NCI-H1105 (cell line): ENCODE data around the gene ABCA3.
"Not testable (repeated sequence)": the region's sequence is repeated elsewhere in the genome, so short reads cannot be mapped to it uniquely, and the experiment has no call there.

Experiments used
- DNase-seq: peaks from one replicate; lab custom pipeline; 2025; lab: John Stamatoyannopoulos, UW

The ABCA3 gene

GRCh38 chr16:2252806-2253148 lies 87.8 kb downstream of the ABCA3 start:
- DNase-seq, result no peak

- peak; percentile 79 for DNase-seq
Measured at GRCh38 chr16:2251296-2252111, 89.0 kb downstream of the ABCA3 start, which contains the start of gene ECI1. Gene ECI1 (minus strand): TSS chr16:2251587. CDS start chr16:2251566, 21 bp downstream.

DNA sequence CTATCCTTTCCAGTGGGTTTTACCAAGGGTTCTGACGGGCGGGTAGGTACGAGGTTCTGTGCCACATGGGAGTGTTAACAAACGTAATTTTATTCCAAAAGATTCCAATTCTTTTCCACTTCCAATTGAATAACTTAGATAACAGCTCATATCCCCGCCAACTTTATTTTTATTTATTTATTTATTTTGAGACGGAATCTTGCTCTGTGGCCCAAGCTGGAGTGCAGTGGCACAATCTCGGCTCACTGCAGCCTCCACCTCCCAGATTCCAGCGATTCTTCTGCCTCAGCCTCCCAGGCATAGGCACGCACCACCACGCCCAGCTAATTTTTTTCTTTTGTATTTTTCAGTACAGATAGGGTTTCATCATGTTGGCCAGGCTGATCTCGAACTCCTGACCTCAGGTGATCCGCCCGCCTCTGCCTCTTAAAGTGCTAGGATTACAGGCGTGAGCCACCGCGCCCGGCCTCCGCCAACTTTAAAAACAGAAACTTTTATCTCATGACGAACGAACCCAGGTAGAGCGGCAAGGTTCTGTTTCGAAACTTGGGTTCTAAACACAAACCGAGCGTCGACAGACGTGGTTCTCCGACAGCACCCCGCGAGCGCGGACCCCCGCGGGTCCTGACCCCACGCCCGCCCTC lies 89.8 kb downstream of the ABCA3 start:
- no peak for DNase-seq

DNA sequence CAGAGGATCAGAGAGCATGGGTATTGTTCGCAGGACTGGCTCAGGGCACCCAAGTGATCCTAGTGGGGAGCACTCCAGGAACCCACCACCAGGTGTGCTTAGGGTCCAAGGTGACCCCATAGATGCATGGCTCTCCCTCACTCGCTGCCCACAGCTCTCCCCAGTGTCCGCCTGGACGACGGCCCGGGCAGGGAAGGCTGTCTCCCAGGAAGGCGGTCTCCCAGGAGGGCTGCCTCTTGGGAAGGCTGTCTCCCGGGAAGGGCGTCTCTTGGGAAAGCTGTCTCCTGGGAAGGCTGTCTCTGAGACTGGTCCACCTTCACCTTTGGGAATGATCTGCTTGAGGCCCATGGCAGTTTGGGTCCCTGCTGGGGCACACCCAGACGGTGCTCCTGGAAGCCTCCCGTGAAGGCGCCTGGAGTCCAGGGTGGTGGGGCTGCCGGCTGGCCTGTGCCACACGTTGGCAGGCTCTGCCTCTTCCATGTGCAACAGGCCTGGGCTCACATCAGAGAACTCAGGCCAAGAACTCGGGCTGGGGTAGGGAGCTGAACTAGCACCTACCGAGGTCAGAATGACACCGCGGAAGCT lies 94.1 kb downstream of the ABCA3 start:
- no peak for DNase-seq

GRCh38 chr16:2244926-2245795 lies 95.4 kb downstream of the ABCA3 start:
- no peak for DNase-seq

DNA sequence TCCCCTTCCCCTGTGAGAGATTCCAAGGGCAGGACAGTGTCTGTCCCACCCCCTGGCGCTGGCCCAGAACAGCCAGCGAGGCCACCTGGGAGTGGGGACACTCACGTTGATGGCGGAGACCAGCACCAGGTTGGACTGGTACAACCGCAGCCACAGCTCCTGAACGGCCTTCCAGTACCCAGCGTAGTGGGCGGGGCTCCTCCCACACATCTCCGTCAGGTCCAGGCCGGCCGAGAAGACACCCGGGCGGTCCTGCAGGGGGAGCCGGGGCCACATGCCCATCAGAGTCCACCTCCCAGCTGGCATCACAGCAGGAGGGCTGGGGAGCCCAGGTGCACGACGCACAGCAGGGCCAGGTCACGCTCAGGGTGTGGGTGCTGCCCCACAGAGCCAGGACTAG lies 96.2 kb downstream of the ABCA3 start:
- no peak for DNase-seq

DNA sequence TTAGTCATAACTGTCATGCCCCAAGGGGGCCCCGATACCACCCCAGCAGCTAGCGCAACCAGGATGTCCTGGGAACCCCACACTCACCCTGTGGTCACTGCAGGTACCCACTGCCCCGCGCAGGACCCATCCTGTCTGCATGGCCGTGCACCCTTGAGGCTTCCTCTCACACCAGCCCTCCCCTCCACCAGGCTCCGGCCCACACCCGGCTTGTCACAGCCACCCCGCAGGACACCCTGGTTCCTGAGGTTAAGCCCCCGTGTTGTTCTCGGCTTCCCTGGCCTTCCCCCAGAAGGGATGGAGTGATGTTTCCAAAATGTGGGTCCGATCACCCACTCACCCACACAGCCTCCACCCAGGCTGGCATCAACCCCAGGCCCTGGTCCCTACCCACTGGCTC lies 96.7 kb downstream of the ABCA3 start:
- DNase-seq, result no peak

- DNase-seq, result no peak
Measured at GRCh38 chr16:2243031-2243528, 97.4 kb downstream of the ABCA3 start.

DNA sequence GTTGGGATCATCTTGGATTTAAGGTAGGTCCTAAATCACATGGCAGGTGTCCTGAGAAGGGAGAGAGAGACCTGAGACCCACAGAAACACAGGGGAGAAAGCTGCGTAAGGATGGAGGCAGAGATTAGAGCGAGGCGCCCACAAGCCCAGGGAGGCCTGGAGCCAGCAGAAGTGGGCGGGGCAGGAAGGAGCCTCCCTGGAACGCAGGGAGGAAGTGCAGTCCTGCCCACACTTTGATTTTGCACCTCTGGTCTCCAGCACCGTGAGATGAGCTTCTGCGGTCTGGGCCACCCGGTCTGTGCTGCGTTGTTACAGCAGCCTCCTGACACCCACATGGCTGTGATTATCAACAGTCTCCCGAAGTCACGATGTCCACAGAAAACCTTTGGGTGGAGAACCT lies 97.9 kb downstream of the ABCA3 start:
- DNase-seq, result no peak

GRCh38 chr16:2240331-2240730 lies 100.2 kb downstream of the ABCA3 start:
- not testable (repeated sequence) for DNase-seq

DNA sequence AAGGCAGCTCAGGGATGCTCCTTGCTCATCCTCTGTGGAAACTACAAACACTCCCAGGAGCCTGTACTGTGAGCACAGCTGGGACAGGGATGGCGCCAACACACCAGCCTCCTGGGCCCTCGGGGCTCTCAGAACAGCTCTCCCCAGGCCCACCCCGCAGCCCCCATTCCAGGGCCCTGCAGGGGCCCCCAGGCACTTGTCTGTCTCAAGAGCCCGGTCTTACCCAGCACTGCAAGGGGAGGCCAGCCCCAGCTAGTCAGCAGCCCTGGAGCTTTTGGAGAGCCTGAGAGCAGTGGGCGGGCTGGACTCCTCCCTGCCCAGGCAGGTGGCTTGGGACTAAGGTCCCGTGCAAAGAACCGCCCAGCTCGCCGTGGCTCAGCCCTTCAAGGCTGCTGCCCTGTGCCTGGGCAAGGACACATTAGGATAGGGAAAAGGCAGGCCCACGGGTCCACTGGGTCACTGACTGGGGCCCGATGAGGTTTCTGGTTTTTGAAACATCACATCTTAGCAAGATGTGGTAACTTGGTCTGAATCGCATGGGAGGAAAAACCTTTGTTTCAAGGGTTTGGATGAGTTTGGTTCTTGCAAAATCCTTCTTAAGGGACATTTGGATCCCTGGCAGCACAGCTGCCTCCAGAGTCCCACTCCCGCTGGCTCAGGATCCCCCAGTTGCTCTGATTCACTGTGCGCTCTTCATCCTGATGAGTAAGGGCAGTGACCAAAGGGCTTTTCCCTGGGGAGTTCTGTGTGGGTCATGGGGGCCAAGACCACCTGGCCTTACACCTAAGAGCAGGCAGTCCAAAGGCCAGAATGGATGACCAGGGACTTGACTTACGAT lies 101.5 kb downstream of the ABCA3 start:
- DNase-seq, result no peak

GRCh38 chr16:2238150-2238837 lies 102.2 kb downstream of the ABCA3 start:
- no peak for DNase-seq

DNA sequence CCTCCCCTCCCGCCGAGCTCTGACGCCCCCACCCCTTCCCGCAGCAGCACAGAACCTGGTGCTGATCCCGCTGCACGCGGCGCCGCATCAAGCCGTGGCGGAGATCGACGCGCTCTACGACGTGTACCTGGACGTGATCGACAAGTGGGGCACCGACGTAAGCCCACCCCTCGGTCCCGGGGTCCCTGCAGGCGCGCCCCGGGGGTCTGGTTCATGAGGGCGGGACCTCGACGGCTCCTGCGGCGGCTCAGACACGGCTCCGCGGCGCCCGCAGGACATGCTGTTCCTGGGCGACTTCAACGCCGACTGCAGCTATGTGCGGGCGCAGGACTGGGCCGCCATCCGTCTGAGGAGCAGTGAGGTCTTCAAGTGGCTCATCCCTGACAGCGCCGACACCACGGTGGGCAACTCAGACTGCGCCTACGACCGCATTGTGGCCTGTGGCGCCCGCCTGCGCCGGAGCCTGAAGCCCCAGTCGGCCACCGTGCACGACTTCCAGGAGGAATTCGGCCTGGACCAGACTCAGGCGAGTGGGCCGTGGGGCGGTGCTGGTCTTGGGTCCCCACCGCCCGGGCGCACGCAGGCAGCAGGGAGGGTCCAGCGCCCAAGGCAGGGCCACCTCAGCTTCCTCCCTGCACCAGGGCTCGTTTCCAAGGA lies 102.9 kb downstream of the ABCA3 start:
- DNase-seq, result no peak

DNA sequence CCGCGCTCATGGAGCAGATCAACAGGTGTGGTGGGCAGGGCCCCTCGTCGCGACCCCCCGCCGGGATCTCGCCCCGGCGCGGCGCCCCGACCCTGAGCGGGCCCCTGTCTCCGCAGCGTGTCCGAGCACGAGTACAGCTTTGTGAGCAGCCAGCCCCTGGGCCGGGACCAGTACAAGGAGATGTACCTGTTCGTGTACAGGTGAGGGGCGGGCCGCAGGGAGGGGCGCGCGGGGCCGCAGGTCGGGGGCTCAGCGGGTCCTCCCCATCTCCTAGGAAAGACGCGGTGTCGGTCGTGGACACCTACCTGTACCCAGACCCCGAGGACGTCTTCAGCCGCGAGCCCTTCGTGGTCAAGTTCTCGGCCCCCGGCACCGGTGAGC lies 103.4 kb downstream of the ABCA3 start:
- DNase-seq, result no peak

- DNase-seq, result no peak
Measured at GRCh38 chr16:2236337-2237101, 104.0 kb downstream of the ABCA3 start, which contains the start of gene DNASE1L2. Gene DNASE1L2 (plus strand): TSS chr16:2236444. CDS start chr16:2236817, 373 bp downstream.

GRCh38 chr16:2235695-2236336 lies 104.7 kb downstream of the ABCA3 start:
- DNase-seq, result no peak

DNA sequence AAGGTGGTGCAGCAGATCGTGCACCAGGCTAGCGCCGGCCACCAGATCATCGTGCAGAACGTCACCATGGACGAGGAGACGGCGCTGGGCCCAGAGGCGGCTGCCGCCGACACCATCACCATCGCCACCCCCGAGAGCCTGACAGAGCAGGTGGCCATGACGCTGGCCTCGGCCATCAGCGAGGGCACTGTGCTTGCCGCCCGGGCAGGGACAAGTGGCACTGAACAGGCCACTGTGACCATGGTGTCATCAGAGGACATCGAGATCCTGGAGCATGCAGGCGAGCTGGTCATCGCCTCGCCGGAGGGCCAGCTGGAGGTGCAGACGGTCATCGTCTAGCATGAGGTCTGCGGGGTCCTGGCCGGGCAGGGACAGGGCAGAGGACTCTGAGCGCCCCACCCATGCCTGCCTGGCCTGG lies 105.3 kb downstream of the ABCA3 start:
- DNase-seq, result no peak

GRCh38 chr16:2234813-2235170 lies 105.7 kb downstream of the ABCA3 start:
- DNase-seq, result no peak
